K562 (cell line): ENCODE data around the gene SLC13A3. TPM values are rescaled to one million over a fixed set of nuclear protein-coding genes. Genes with fewer than 3 reads are reported as not detected.

Experiments used
- CREM ChIP-seq: IDR thresholded peaks from 2 replicates; pipeline ENCODE4 v1.6.1; 2014; ENCODE audit warnings: antibody characterized with exemption, low read depth
- HNRNPLL ChIP-seq: fragments of 200-400 bp; formaldehyde crosslinking; IDR thresholded peaks from 2 replicates; pipeline ENCODE4 v1.6.1; 2017; ENCODE audit warnings: low read length, low read depth, mild to moderate bottlenecking; ENCODE audit not compliant: poor library complexity, severe bottlenecking
- MIER1 ChIP-seq: fragments of 450-650 bp; IDR thresholded peaks from 2 replicates; pipeline ENCODE4 v1.6.1; 2016; ENCODE audit warnings: antibody characterized with exemption, mild to moderate bottlenecking, low read depth
- NRF1 ChIP-seq, 2 experiments: fragments of 450-650 bp; IDR thresholded peaks in 1 of 2; conservative IDR thresholded peaks in 1 of 2; 2 replicates each; pipeline ENCODE4 v1.6.1; 2014; ENCODE audit warnings: mild to moderate bottlenecking in 2 of 2
- TCF7 ChIP-seq: sonication (generic); IDR thresholded peaks from 2 replicates; pipeline ENCODE4 v1.6.1; 2016; ENCODE audit warnings: antibody characterized with exemption, borderline replicate concordance
- ZNF586 ChIP-seq: fragments of 450-650 bp; formaldehyde crosslinking; conservative IDR thresholded peaks from 2 replicates; pipeline ENCODE4 v1.4.0; 2020; ENCODE audit warnings: mild to moderate bottlenecking, moderate library complexity
- ZNF764 ChIP-seq: fragments of 250-450 bp; sonication (Bioruptor Pico); IDR thresholded peaks from 2 replicates; pipeline ENCODE4 v1.4.0; 2020; ENCODE audit warnings: low read depth, mild to moderate bottlenecking, moderate library complexity
- ZNF780A ChIP-seq: fragments of 250-450 bp; sonication (Bioruptor Pico); IDR thresholded peaks from 2 replicates; pipeline ENCODE4 v1.5.0; 2021; ENCODE audit warnings: mild to moderate bottlenecking
- polyA plus RNA-seq, 8 experiments: library from polyadenylated mRNA; depleted of rRNA in 4 of 8; stranded (reverse) in 5 of 8; unstranded in 3 of 8; fragments of >200 nt; fragmentation: Nextera tagmentation in 2 of 8; fragmentation: Illumina TruSeq in 1 of 8; extraction: Ambion mirVana in 2 of 8; extraction: Trizol in 1 of 8; gene quantifications; 2 replicates each; pipeline versions ENCODE4 v1.2.1 to v1.2.3, GENCODE V29; 2011 to 2014; ENCODE audit warnings: inconsistent platforms in 1 of 8, missing spikeins in 1 of 8
- total RNA-seq, 7 experiments: library from RNA; depleted of rRNA in 6 of 7; stranded (reverse); fragments of >200 nt in 6 of 7; fragmentation: Illumina TruSeq in 2 of 7; extraction: Trizol in 2 of 7; gene quantifications; 2 replicates each; pipeline versions ENCODE4 v1.2.1 to v1.2.3, GENCODE V29; 2011 to 2021; ENCODE audit warnings: low replicate concordance in 1 of 7
- TF ChIP-seq, protein P1 (sequence below): sonication (generic); formaldehyde crosslinking; IDR thresholded peaks from 2 replicates; pipeline ENCODE4 v1.4.0; 2020; ENCODE audit warnings: mild to moderate bottlenecking, missing genetic modification reagents
- TF ChIP-seq, protein P2 (sequence below): fragments of 250-450 bp; sonication (Bioruptor Pico); IDR thresholded peaks from 2 replicates; pipeline ENCODE4 v1.5.0; 2021

SLC13A3 gene
- total and polyA plus RNA-seq, 9 of the 15 experiments (the other 6 are each of a cell fraction or from before 2014, with no cell fraction given): 5.5 to 16.4 (median 8.5) TPM

DNA sequence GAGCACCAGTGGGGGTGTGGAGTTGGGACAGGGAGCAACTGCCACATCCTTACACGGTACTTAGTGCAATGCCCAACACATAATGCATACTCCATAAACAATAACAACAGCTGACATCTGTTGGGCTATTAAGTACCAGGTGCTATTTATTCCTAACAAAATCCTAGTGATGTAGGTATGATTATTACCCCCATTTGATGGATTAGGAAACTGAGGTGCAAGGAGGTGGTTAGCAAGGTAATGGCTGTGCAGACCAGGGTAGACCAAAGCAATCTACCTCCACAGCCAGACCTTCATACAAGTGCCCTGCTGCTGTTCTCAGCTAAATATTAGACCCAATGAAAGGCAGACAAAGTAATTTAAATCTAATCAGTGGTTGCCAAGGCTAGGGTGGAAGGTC is 36.8 kb downstream of the SLC13A3 start (continued):
- TF ChIP-seq NRF1 (conservative IDR thresholded peaks at IDR 0.05 in 1 of 2, IDR thresholded peaks at IDR 0.05 in 1 of 2): peak in 1 of 2 experiments; percentile 8; a peak in 1 of 4 replicates
- no peak for TF ChIP-seq MIER1
- no peak for TF ChIP-seq ZNF586 (CRISPR knock-in tag)
- TF ChIP-seq TCF7: no peak
- no peak for TF ChIP-seq ZNF764 (CRISPR knock-in tag)
- no peak for TF ChIP-seq CREM
- TF ChIP-seq, protein P1, sequence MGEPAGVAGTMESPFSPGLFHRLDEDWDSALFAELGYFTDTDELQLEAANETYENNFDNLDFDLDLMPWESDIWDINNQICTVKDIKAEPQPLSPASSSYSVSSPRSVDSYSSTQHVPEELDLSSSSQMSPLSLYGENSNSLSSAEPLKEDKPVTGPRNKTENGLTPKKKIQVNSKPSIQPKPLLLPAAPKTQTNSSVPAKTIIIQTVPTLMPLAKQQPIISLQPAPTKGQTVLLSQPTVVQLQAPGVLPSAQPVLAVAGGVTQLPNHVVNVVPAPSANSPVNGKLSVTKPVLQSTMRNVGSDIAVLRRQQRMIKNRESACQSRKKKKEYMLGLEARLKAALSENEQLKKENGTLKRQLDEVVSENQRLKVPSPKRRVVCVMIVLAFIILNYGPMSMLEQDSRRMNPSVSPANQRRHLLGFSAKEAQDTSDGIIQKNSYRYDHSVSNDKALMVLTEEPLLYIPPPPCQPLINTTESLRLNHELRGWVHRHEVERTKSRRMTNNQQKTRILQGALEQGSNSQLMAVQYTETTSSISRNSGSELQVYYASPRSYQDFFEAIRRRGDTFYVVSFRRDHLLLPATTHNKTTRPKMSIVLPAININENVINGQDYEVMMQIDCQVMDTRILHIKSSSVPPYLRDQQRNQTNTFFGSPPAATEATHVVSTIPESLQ (CRISPR knock-in tag): no peak
- TF ChIP-seq HNRNPLL: no peak
- no peak for TF ChIP-seq ZNF780A (CRISPR knock-in tag)
- TF ChIP-seq, protein P2, sequence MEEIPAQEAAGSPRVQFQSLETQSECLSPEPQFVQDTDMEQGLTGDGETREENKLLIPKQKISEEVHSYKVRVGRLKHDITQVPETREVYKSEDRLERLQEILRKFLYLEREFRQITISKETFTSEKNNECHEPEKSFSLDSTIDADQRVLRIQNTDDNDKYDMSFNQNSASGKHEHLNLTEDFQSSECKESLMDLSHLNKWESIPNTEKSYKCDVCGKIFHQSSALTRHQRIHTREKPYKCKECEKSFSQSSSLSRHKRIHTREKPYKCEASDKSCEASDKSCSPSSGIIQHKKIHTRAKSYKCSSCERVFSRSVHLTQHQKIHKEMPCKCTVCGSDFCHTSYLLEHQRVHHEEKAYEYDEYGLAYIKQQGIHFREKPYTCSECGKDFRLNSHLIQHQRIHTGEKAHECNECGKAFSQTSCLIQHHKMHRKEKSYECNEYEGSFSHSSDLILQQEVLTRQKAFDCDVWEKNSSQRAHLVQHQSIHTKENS (CRISPR knock-in tag): no peak
- TF ChIP-seq, all 486 proteins: peak for 2
